Inflammatory macrophage treated with lipopolysaccharide for 4 hours (primary cell): ENCODE results near the gene SLC25A25.
"Not testable (repeated sequence)": the region's sequence is repeated elsewhere in the genome, so short reads cannot be mapped to it uniquely, and the experiment has no call there.

Experiments
- DNase-seq: peaks from one replicate; pipeline ENCODE4 v3.0.0-alpha.2; 2020

Gene SLC25A25

DNA sequence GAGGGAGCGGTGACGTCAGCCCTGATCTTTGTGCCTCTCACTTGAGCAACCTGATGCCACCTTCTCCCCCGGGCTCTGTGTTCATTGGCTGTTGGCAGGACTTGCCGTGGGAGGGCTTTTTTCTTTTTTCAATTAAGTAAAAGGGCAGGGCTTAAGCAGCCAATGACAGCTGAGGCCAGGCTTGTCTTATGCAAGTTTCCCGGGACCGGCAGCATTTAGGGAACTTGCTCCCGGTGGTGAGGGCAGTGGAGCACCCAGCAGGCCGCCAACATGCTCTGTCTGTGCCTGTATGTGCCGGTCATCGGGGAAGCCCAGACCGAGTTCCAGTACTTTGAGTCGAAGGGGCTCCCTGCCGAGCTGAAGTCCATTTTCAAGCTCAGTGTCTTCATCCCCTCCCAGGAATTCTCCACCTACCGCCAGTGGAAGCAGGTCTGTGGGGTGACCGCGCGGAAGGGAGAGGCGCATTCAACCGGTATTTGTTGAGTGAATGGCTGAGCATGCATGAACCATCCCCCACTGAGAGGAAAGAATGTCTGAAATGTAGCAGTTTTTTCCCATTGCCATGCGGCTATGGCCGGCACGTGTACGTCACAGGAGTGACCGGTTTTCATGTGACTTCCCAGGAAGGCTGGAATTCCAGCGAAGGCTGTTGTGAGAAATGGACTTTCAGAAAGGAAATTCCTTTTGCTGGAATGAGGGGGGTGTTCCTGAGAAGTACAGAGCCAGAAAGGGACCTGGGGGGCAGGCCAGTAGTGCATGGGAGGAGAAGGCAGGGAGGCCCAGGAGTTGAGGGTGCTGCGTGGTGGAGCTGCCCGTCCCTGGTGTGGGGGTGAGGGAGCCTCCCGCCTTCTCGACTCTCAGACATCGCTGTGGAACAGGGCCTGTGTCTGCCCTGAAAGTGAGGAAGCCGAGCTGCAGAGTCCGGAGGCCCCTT lies 30.5 kb downstream of the SLC25A25 start:
- peak; percentile 99 for DNase-seq

DNA sequence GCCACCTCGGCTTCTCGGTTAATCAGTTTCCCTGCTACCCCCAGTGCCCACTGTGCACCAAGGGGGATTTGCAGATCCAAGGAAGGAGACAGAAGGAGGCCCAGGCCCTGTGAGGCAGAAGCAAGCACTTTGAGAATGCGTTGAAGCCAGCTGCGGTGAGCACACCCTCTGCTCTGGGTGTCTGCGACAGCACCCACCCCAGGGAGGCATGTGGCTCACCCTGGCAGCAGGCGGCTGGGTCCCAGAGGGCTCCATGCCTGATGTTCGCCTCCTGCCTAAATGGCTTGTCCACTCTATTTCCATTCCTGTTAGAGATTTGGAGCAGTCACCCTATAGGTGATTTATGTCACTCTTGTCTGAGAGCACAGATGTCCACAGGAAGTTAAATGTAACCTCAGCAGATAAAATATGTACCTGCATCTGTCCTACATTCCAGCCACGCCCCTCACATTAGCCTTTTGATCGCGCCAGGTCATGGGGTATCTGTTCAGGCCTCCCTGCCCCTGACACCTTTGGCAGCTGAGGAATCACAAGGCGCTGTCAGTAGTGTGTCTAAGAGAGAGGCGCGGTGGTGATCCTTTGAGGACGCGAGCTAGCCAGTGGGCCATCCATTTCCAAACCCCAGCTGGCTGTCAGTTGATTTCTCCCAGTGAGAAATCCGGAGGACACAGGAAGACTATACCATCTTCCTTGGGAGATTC lies 31.3 kb downstream of the SLC25A25 start:
- no peak for DNase-seq

DNA sequence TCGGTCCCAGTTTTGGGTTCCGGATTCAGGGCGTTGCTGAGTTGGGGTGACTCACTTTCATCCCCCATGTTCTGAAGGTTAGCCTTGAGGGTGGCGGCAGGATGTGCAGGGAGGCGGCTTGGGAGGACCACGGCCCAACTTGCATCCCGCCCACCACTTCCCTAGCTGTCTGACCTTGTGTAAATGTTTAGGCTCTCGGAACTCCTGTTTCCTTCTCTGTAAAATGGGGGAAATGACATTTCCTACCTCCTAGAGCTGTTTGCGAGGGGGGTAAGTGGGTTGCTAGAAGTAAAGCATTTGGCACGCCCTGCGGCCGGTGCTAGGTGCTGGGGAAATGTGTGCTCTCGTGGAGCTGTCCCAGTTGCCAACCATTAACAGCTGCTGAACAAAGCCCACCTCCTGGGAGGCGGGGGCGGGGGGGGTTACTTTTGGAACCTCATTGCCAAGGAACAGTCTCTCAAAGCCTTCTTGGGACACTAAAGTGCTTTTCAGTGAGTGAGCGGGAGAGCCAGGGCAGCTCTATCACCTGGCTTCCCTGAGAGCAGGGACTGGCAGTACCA lies 32.0 kb downstream of the SLC25A25 start:
- peak; percentile 44 for DNase-seq

DNA sequence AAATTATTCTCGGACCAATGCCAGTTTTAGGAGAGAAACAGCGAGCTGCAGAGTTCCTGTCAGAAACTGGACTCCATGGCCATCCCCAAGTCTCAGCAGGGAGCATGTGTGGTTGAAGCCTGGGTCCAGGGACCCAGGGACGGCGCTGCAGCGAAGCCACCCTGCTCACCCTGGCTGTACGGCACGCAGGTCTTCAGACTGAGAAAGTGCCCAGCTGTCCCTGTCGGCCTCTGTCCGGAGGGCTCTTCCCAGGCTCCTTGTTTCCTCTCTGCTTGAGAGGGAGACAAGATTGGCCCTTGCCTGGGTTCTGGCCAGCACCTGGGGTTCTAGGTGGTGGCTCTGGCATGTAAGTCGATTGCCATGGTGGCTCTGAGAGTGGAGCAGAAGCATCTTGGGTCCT lies 32.5 kb downstream of the SLC25A25 start:
- no peak for DNase-seq

DNA sequence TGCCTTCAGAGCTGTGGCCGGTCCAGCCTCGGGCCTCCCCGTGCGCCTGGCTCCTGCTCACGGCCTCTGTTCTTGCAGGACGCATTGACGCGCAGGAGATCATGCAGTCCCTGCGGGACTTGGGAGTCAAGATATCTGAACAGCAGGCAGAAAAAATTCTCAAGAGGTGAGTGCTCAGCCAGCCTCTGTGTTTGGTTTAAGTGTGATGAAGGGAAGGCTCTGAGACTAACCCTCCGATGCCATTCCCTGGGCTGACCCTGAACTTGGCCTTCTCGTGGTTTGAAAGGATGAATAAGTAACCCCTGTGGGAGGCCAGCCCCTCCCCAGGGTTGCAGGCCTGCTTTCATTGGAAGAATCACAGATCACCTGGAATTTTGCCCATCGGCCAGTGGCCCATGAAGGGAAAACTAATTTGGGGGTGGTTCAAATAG lies 33.2 kb downstream of the SLC25A25 start:
- no peak for DNase-seq

DNA sequence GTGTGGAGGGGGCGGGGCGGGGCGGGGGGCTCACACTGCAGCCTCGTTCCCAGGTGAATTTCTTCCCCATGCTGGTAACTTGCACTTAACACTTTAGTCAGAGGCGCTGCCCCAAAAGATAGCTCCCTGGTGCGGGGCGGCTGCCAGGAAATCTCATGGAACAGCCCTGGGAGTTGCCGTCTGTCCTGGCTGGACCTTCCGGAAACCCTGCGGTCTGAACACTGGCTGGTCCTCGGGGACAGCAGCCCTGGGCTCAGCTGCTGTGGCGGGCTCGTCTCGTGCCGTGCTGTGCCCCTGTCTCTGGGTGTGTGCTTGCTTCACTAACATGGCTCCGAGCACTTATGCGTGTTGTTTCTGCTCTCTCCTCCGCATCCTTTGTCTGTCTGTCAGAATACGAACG lies 33.7 kb downstream of the SLC25A25 start:
- DNase-seq, result no peak

DNA sequence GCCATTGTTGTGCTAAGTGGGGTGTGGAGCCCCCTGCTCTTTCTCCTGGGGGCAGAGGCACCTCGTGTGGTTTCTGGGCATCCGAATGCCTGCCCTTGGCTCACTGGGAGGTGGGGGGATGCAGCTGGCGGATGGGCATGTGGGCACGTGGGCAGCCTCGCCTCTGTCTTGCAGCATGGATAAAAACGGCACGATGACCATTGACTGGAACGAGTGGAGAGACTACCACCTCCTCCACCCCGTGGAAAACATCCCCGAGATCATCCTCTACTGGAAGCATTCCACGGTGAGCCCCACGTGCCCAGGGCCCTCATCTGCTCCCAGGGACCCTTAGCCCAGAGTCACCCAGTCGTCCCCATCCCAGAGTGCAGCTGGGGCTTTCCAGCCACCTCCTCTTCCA lies 34.2 kb downstream of the SLC25A25 start:
- no peak for DNase-seq

DNA sequence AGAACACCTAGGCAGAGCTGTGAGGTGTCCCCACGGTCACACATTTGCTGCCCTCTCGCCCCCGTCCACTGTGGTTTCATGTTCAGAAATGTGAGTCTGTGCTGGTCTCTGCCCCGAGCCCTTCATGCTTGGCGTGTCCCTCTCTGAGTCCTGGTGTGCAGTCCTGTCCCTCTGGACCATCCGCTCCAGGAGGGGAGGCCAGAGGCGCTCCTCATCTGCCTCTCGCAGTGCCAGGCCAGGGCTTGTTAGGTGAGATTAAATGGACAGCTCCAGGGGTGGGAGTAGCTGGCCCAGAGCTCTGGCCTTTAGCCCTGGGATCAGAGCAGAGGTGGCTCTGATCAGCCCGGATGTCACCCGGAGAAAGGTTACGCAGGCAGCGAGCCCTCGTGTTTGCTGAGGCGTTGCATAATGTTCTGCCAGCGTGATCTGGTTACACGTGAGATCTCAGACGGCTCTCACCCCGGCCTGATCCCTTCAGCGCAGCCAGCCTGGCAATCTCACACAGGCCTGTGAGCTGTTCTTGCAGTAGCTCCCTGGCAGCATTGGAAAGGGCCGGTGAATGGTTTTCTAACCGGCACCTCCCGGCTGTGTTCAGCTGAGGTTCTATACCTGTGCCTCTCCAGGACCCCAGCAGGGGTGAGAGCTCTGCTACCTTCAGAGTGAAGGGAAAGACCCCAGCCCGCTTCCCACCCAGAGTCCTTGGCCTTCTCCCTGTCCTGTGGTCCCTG lies 35.0 kb downstream of the SLC25A25 start:
- DNase-seq, result peak; percentile 46

DNA sequence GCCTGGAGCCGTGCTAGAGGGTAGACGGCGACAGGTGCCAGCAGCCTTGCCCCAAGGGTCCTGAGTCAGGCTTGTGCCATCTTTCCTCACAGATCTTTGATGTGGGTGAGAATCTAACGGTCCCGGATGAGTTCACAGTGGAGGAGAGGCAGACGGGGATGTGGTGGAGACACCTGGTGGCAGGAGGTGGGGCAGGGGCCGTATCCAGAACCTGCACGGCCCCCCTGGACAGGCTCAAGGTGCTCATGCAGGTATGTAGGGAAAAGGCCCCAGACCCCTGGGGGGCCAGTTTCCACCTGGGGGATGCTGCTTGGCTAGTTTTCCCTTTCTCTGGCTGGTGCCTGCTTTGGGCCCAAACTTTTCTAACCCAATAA lies 35.5 kb downstream of the SLC25A25 start:
- DNase-seq, result no peak

DNA sequence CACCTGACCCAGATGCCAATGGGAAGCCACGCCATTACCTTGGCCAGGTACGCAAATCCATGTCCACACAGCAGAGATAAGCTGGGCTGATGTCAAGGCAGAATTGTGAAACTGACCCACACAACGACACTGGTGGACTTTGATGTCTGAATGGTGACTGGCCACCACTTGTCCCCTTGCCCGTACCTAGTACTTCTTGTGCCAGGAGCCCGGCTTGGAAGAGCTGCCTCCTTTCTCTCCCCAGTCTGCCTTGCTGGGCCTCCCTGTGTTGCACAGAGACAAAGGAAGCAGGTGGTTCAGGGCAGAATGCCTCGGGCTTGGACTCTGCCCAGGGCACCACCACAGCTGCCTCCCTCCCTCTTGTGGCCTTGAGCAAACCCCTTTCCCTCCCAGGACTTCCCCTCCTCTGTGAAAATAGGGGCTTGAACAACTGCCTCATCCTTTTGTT lies 36.2 kb downstream of the SLC25A25 start:
- no peak for DNase-seq

DNA sequence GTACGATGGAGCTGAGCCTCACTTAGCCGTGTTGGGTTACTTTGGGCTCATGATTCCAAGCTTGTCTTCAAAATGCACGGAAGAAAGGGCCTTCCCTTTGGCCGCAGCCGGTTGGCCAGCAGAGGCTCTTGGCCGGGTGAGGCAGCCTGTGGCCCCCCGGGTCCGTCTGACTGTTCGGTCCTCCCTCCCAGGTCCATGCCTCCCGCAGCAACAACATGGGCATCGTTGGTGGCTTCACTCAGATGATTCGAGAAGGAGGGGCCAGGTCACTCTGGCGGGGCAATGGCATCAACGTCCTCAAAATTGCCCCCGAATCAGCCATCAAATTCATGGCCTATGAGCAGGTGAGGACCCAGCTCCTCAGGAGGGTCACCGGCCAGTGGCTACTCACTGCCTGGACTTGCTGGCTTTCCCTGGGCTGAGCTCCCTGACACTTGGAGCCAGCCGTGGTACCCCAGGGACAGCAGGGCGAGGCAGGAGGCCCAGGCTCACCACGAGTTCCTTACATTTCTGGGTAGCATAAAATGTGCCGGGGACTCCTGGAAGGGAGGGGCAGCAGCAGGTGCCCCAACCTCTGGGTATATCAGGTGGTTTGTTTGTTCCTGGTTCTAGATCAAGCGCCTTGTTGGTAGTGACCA lies 37.6 kb downstream of the SLC25A25 start:
- DNase-seq, result no peak

DNA sequence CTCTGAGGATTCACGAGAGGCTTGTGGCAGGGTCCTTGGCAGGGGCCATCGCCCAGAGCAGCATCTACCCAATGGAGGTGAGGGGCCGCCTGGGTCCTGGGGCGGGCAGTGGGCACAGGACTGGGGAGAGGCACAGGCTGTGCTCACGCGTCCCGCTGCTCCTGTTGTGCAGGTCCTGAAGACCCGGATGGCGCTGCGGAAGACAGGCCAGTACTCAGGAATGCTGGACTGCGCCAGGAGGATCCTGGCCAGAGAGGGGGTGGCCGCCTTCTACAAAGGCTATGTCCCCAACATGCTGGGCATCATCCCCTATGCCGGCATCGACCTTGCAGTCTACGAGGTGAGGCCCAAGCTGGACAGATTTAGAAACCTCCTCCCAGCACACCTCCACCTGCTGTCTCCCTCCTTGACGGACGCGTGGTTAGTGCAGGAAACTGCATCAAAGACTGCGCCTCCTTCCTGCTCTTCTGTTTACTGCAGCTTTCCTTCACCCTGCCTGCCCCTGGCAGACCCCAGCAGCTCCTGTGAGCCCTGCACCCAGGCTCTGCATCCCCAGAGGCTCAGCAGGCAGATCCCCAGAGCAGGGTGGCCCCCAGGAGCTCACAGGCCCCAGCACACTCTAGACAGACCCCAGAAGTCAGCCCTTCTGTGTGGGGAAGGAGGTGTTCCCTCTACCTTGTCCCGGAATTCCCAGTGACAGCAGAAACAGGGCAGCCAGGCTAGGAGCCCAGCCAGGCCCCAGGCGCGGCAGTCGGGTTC lies 38.3 kb downstream of the SLC25A25 start:
- DNase-seq, result no peak

DNA sequence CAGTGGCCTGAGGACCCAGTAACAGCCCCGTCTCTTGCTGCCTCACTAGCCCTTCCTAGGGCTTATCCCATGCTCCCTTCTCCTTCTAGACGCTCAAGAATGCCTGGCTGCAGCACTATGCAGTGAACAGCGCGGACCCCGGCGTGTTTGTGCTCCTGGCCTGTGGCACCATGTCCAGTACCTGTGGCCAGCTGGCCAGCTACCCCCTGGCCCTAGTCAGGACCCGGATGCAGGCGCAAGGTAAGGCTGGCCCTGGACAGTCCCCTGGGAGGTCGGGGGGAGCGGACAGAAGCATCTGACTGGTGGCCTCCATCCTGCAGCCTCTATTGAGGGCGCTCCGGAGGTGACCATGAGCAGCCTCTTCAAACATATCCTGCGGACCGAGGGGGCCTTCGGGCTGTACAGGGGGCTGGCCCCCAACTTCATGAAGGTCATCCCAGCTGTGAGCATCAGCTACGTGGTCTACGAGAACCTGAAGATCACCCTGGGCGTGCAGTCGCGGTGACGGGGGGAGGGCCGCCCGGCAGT lies 39.0 kb downstream of the SLC25A25 start:
- DNase-seq, result no peak

DNA sequence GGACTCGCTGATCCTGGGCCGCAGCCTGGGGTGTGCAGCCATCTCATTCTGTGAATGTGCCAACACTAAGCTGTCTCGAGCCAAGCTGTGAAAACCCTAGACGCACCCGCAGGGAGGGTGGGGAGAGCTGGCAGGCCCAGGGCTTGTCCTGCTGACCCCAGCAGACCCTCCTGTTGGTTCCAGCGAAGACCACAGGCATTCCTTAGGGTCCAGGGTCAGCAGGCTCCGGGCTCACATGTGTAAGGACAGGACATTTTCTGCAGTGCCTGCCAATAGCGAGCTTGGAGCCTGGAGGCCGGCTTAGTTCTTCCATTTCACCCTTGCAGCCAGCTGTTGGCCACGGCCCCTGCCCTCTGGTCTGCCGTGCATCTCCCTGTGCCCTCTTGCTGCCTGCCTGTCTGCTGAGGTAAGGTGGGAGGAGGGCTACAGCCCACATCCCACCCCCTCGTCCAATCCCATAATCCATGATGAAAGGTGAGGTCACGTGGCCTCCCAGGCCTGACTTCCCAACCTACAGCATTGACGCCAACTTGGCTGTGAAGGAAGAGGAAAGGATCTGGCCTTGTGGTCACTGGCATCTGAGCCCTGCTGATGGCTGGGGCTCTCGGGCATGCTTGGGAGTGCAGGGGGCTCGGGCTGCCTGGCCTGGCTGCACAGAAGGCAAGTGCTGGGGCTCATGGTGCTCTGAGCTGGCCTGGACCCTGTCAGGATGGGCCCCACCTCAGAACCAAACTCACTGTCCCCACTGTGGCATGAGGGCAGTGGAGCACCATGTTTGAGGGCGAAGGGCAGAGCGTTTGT lies 39.6 kb downstream of the SLC25A25 start:
- DNase-seq, result no peak

DNA sequence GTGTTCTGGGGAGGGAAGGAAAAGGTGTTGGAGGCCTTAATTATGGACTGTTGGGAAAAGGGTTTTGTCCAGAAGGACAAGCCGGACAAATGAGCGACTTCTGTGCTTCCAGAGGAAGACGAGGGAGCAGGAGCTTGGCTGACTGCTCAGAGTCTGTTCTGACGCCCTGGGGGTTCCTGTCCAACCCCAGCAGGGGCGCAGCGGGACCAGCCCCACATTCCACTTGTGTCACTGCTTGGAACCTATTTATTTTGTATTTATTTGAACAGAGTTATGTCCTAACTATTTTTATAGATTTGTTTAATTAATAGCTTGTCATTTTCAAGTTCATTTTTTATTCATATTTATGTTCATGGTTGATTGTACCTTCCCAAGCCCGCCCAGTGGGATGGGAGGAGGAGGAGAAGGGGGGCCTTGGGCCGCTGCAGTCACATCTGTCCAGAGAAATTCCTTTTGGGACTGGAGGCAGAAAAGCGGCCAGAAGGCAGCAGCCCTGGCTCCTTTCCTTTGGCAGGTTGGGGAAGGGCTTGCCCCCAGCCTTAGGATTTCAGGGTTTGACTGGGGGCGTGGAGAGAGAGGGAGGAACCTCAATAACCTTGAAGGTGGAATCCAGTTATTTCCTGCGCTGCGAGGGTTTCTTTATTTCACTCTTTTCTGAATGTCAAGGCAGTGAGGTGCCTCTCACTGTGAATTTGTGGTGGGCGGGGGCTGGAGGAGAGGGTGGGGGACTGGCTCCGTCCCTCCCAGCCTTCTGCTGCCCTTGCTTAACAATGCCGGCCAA lies 40.4 kb downstream of the SLC25A25 start:
- DNase-seq, result no peak

DNA sequence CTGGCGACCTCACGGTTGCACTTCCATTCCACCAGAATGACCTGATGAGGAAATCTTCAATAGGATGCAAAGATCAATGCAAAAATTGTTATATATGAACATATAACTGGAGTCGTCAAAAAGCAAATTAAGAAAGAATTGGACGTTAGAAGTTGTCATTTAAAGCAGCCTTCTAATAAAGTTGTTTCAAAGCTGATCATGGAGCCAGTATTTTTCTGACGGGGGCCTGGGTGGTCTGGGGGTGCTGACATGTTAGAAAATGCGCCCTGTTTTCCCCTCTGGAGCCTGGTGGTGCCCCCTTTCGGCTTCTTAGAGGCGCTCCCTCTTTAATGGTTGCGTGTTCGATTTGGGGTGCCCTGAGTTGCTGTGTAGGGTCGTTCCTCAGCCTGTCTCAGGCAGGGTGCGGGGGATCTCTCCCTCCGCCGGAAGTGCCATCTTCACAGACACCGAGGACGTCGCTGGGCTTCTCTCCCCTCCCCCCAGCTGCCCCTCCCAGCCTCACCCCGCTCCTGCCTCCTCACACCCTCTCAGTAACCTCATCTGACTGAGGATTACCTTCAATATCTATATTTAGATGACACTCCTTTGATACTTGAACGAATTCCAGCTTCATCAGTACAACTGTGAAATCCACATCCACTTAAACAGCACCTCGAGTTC lies 41.1 kb downstream of the SLC25A25 start:
- DNase-seq, result no peak

DNA sequence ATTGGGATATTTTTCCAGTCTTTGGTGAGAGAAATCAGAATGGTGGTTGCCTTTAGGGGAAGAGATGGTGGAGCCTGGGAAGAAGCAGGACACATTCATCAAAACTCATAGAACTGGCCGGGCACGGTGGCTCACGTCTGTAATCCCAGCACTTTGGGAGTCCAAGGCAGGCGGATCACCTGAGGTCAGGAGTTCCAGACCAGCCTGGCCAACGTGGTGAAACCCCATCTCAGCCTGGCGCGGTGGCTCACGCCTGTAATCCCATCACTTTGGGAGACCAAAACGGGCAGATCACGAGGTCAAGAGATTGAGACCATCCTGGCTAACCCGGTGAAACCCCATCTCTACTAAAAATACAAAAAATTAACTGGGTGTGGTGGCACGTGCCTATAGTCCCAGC lies 43.7 kb downstream of the SLC25A25 start:
- not testable (repeated sequence) for DNase-seq

DNA sequence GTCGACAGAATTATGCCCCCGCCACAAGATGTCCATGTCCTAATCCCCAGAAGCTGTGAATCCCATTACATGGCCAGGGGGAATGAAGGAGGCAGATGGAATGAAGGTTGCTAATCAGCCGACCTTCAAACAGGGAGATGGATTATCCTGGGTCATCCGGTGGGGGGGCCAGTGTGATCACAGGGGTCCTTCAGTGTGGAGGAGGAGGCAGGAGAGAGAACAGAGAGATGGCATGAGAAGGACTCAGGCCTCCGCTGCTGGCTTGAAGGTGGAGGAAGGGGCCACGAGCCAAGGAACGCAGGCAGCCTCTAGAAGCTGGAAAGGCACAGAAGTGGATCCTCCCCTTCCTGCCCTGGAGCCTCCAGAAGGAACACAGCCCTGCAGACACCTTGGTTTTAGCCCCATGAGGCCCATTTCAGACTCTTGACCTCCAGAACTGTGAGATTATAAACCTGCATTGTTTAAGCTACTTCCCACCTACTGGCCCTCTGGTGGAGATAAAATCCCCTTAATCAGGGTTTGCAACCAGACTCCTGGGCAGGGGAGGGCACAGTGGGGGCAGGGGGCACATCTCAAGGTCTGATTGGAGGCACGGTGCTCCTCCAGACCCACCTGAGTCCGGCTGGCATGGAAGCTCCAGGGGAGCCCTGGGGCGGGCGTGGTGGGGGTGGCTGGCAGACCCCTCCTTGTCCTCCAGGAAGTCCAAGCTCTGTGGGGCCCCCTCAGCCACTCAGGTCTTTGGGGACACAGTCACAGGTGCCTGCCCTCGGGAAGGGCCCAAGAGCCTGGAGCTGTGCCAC lies 45.7 kb downstream of the SLC25A25 start:
- DNase-seq, result no peak
